HG02938 (cell line): ENCODE measurements around the gene DRG2.

Experiments used
- ATAC-seq: cut with Tn5 transposase; IDR thresholded peaks from one replicate; pipeline ENCODE4 v1.9.1; 2021; ENCODE audit warnings: mild to moderate bottlenecking, moderate library complexity; ENCODE audit not compliant: unreplicated experiment

DRG2 gene

DNA sequence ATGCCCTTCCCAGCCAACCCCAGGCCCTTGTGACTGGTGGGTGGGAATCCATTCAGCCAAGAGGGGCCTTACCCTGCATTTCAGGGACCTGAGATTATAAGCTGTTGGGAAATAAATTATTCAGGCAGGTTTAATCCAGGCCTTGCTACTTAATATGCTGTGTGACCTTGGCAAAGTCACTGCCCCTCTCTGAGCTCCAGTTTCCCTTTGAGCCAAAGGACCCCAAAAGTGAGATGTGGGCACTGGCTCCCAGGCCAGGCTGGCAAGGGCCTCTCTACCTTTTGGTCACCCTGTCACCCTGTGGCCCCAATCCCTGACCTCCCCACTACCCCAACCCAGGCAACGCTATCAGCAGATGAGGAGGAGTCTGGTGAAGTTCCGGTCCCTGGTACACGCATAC is 54.7 kb downstream of the DRG2 start:
- no peak for ATAC-seq

DNA sequence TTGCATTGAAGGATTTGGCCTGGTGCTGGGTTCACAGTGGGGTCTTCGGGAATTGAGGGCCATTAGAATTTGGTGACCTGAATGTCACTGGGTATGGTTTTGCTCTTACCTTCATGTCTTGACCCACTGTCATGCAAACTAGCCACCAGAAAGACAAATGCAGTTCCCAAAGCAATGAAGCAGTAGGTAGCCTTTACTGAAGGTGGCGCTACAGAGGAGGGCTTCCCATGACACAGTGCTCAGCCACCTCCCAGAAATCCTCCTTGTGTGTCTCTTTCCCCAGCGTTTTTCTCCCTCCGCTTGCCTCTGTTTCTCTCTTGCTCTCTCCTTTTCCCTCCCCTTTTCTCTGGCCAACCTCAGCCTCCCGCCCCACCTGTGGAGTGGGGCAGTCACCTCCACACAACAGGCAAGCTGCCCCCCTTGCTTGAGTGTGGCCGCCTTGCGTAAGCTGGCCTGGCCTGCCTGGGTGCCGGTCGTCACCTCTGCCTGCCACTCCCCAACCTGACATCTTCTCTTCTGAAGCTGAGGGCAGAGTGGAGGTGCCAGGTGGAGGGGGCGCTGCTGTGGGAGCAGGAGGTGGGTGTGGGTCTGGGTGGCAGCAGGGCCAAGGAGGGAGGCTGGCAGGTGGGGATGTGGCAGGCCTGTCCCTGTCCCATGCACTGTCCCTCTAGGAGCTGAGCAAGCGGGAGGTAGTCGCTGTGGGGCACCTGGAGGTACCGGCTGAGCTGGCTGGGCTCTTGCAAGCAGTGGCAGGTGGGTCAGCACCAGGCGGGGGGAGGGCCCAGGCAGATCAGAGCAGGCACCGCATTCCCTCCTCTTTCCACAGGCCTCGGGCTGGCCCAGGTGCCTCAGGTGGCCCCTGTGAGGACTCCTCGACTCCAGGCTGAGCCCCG is 55.5 kb downstream of the DRG2 start:
- no peak for ATAC-seq

DNA sequence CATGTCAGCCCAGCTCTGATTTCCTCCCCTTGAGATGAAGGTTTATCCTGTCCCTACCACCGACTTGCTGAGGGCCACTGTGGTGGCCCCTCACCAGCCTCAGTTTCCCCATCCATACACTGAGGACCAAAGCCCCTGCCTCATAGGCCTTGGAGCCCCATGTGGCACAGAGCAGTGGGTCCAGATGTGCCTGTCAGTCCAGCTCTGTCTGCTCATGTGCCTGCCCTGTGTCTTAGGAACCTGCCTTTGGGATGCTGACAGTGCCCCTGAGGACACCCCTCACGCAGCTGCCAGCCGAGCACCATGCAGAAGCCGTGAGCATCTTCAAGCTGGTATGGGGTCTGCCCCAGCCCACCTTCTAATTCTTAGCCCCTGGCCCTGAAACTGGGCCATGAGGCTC is 56.5 kb downstream of the DRG2 start:
- no peak for ATAC-seq

DNA sequence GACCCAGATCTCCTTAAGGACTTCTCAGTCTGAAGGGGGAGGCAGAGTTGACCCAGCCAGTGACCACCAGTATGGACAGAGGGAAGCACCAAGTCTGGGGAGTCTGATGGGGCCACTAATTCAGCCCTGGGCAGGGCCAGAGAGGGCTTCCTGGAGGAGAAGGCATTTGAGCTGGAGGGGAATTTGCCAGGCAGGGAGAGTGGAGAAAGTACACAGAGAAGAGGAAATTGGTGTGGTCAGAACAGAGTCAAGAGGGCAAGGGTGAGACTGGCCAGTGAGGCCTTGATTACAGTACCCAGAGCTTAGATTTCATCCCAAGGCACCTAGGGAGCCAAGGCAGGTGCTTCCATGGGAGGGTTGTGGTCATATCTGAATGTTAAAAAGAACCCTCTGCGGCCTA is 57.1 kb downstream of the DRG2 start:
- no peak for ATAC-seq

DNA sequence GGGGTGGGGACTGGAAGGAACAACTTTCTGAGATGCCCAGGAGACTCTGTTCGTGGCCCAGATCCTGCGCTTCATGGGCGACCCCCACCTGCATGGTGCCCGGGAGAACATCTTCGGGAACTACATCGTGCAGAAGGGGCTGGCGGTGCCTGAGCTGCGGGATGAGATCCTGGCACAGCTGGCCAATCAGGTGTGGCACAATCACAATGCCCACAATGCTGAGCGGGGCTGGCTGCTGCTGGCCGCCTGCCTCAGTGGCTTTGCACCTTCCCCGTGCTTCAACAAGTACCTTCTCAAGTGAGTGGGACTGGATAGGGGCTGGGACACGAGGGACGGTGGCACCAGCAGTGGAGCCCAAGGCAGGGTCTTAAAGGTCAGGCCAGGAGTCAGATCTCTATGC is 58.1 kb downstream of the DRG2 start:
- ATAC-seq = no peak

DNA sequence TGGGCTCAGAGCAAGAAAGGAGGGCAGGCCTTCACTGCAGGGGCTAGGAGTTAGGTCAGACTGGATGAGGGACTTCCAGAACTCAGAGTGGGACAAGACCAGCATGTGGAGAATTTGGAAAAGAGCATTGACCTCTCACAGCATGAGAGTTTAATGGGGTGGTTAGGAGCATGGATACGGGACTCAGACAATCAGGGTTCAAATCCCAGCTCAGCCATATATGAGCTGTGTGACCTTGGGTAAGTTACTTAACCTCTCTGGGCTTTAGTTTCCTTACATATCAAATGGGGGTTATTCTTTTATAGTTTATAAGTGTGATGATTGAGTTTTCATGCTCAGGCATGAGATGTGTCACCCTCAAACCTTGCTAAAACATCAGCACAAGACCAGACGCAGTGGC is 58.5 kb downstream of the DRG2 start:
- no peak for ATAC-seq

DNA sequence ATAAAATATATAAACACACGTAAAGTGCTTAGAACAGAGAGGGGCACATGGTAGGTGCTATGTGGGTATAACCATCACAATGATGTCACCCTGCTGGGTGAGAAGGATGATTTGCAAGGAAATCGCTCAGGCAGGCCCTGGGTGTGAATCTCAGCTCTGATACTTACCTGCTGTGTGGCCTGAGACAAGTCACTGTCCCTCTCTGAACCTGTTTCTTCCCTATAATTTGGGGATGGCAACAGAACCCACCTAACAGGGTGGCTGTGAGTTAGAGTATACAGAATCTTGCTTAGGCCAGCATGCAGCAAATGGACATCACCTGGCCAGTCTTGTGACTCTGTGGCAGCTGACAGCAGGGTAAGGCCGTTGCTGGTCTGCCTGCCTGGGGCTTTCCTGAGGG is 59.2 kb downstream of the DRG2 start:
- ATAC-seq = no peak

DNA sequence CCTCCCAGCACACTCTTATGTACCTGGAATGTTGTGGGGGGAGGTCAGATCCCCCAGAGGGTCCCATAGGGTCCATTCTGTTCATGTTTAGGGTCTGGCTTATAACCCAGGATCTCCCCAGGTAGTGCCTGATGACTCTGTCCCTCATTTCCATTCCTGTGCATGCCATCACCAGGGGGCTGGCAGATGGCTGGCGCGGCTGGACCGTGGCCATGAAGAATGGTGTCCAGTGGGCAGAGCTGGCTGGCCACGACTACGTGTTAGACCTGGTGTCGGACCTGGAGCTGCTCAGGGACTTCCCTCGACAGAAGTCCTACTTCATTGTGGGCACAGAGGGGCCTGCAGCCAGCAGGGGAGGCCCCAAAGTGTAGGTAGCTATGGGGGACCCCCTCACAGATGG is 60.8 kb downstream of the DRG2 start:
- no peak for ATAC-seq

DNA sequence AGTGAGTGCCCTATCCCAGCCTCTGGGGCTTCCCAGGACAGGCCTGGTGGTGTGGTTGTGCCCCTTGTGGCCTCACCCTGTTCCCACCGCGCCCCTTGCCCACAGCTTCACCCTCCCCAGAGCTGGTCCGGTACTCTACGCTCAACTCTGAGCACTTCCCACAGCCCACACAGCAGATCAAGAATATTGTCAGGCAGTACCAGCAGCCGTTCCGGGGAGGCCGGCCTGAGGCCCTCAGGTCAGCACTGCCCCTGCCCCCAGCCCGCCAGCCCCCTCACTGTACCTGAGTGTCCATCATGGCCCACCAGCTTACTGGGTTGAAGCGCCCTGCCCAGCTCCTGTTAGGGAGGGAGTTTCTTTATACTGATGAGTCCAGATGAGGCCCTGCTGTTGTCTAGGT is 63.5 kb downstream of the DRG2 start:
- ATAC-seq = no peak

DNA sequence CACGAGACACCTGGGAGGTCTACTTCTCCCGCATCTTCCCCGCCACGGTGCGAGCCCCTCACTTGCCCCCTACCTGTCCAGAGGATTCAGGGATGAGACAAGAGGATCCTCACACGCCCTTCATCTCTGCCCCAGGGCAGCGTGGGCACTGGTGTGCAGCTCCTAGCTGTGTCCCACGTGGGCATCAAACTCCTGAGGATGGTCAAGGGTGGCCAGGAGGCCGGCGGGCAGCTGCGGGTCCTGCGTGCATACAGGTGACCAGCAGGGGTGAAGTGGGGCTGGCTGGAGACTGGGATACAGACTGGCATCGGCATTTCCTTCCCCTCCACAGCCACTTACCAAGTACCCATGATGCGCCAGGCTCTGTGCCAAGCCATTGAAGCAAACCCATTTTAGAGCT is 67.4 kb downstream of the DRG2 start:
- ATAC-seq = no peak

DNA sequence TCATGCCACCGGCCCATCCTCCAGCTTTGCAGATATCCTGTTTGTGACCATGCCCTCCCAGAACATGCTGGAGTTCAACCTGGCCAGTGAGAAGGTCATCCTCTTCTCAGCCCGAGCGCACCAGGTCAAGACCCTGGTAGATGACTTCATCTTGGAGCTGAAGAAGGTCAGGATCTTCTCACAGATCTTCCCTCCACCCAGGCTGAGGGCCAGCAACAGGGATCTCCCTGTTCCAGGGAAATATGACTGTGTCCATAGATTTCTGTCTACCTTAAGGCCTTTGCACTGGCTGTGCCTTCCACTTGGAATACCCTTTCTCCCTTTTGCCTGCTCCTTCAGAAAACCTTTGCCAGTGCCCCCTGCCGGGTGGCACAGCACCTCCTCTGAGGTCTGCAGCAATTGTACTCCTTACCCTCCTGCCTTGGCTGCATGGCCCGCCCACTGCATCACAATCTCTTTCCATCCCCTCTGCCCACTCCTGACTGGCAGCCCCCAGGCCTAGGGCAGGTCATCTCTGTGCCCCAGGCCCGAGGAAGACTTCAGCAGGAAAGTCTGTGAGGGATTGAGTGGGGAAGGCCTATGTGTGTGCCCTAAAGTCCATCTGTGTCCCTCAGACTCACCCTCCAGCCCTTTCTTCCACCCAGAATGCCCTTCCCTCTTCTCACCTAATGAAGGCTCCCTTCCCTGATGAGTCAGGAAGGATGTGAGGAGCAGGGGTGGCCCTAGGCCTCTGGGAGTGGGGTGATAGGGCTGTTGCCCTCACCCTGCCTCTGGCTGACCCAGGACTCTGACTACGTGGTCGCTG is 68.6 kb downstream of the DRG2 start:
- no peak for ATAC-seq

DNA sequence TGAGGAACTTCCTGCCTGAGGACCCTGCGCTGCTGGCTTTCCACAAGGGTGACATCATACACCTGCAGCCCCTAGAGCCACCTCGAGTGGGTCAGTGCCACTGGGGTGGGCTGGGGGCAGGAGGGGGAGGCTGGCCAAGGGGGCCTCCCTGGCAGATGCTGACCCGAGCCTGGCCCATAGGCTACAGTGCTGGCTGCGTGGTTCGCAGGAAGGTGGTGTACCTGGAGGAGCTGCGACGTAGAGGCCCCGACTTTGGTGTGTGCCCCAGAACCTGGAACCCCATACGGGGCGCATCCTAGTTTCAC is 69.2 kb downstream of the DRG2 start:
- no peak for ATAC-seq
